HepG2 (cell line): ENCODE measurements around the gene CD248. TPM values are rescaled to one million over a fixed set of nuclear protein-coding genes. Genes with fewer than 3 reads are reported as not detected.

Experiments
- ARNT ChIP-seq: fragments of 450-650 bp; IDR thresholded peaks from 2 replicates; pipeline ENCODE4 v1.6.1; 2017
- ARNTL ChIP-seq: sonication (generic); formaldehyde crosslinking; IDR thresholded peaks from 2 replicates; pipeline ENCODE4 v1.4.0; 2020; ENCODE audit warnings: mild to moderate bottlenecking, missing genetic modification reagents
- ELF1 ChIP-seq: sonication (generic); formaldehyde crosslinking; IDR thresholded peaks from 2 replicates; pipeline ENCODE4 v1.4.0; 2020; ENCODE audit warnings: missing genetic modification reagents
- HDAC2 ChIP-seq: sonication (generic); formaldehyde crosslinking; IDR thresholded peaks from 2 replicates; pipeline ENCODE4 v1.4.0; 2020; ENCODE audit warnings: missing genetic modification reagents
- HMG20A ChIP-seq: IDR thresholded peaks from 2 replicates; pipeline ENCODE4 v1.6.1; 2016; ENCODE audit warnings: borderline replicate concordance
- HNRNPK ChIP-seq: fragments of 200-400 bp; formaldehyde crosslinking; IDR thresholded peaks from 2 replicates; pipeline ENCODE4 v1.6.1; 2018; ENCODE audit warnings: low read length, low read depth, moderate library complexity, mild to moderate bottlenecking; ENCODE audit not compliant: poor library complexity, severe bottlenecking
- KLF15 ChIP-seq: sonication (generic); formaldehyde crosslinking; IDR thresholded peaks from 2 replicates; pipeline ENCODE4 v1.8.1; 2023; ENCODE audit warnings: borderline replicate concordance, mild to moderate bottlenecking, inconsistent platforms, missing genetic modification reagents, mixed read lengths
- KMT2B ChIP-seq: IDR thresholded peaks from 2 replicates; pipeline ENCODE4 v1.6.1; 2016; ENCODE audit warnings: missing genetic modification reagents, missing compliant biosample characterization
- MXI1 ChIP-seq: IDR thresholded peaks from 3 replicates; pipeline ENCODE4 v1.6.1; 2012; ENCODE audit warnings: low read depth, low read length, inconsistent platforms, borderline replicate concordance
- NFKB2 ChIP-seq: sonication (generic); formaldehyde crosslinking; IDR thresholded peaks from 2 replicates; pipeline ENCODE4 v1.4.0; 2020; ENCODE audit warnings: missing genetic modification reagents, borderline replicate concordance
- PLRG1 ChIP-seq: fragments of 450-650 bp; conservative IDR thresholded peaks from 2 replicates; pipeline ENCODE4 v1.6.1; 2016
- RFX3 ChIP-seq: IDR thresholded peaks from 2 replicates; pipeline ENCODE4 v1.6.1; 2016; ENCODE audit warnings: missing biosample characterization, missing genetic modification reagents
- RFX5 ChIP-seq: IDR thresholded peaks from 2 replicates; pipeline ENCODE4 v1.6.1; 2011; ENCODE audit warnings: low read depth, low read length, improper control_type of control experiment
- SALL1 ChIP-seq: sonication (generic); formaldehyde crosslinking; IDR thresholded peaks from 2 replicates; pipeline ENCODE4 v1.8.0; 2022; ENCODE audit warnings: mild to moderate bottlenecking, missing genetic modification reagents
- SIX1 ChIP-seq: sonication (generic); formaldehyde crosslinking; IDR thresholded peaks from 2 replicates; pipeline ENCODE4 v1.4.0; 2020; ENCODE audit warnings: missing genetic modification reagents, borderline replicate concordance
- SMARCC2 ChIP-seq: fragments of 450-650 bp; IDR thresholded peaks from 2 replicates; pipeline ENCODE4 v1.6.1; 2017; ENCODE audit warnings: antibody characterized with exemption, mild to moderate bottlenecking
- ZFP36 ChIP-seq: fragments of 150-350 bp; IDR thresholded peaks from 2 replicates; pipeline ENCODE4 v1.6.1; 2018; ENCODE audit warnings: borderline replicate concordance, low read length, low read depth; ENCODE audit not compliant: partially characterized antibody
- ZNF205 ChIP-seq: IDR thresholded peaks from 2 replicates; pipeline ENCODE4 v1.6.1; 2018; ENCODE audit warnings: missing biosample characterization, missing genetic modification reagents
- ZNF556 ChIP-seq: sonication (generic); formaldehyde crosslinking; IDR thresholded peaks from 2 replicates; pipeline ENCODE4 v1.4.0; 2020; ENCODE audit warnings: mild to moderate bottlenecking, missing genetic modification reagents, borderline replicate concordance
- ZNF563 ChIP-seq: sonication (generic); formaldehyde crosslinking; IDR thresholded peaks from 2 replicates; pipeline ENCODE4 v1.8.0; 2022; ENCODE audit warnings: mild to moderate bottlenecking, moderate library complexity, missing genetic modification reagents
- ZNF598 ChIP-seq: sonication (generic); formaldehyde crosslinking; IDR thresholded peaks from 2 replicates; pipeline ENCODE4 v1.5.1; 2020; ENCODE audit warnings: mild to moderate bottlenecking, missing genetic modification reagents, borderline replicate concordance
- ZNF616 ChIP-seq: sonication (generic); formaldehyde crosslinking; IDR thresholded peaks from 2 replicates; pipeline ENCODE4 v1.5.0; 2020; ENCODE audit warnings: low read depth, mild to moderate bottlenecking, missing genetic modification reagents
- ZNF777 ChIP-seq: sonication (generic); formaldehyde crosslinking; IDR thresholded peaks from 2 replicates; pipeline ENCODE4 v1.4.0; 2020; ENCODE audit warnings: missing genetic modification reagents
- ZNF790 ChIP-seq: sonication (generic); formaldehyde crosslinking; IDR thresholded peaks from 2 replicates; pipeline ENCODE4 v1.8.0; 2022; ENCODE audit warnings: missing genetic modification reagents, mild to moderate bottlenecking, borderline replicate concordance
- ZNF850 ChIP-seq: sonication (generic); formaldehyde crosslinking; conservative IDR thresholded peaks from 2 replicates; pipeline ENCODE4 v1.9.0; 2021; ENCODE audit warnings: mild to moderate bottlenecking, missing genetic modification reagents
- ZSCAN21 ChIP-seq: sonication (generic); formaldehyde crosslinking; IDR thresholded peaks from 2 replicates; pipeline ENCODE4 v1.8.0; 2022; ENCODE audit warnings: mild to moderate bottlenecking, missing genetic modification reagents, moderate library complexity, borderline replicate concordance
- ZSCAN30 ChIP-seq: sonication (generic); formaldehyde crosslinking; IDR thresholded peaks from 2 replicates; pipeline ENCODE4 v1.5.0; 2020; ENCODE audit warnings: mild to moderate bottlenecking, missing genetic modification reagents
- polyA plus RNA-seq, 8 experiments: library from polyadenylated mRNA; depleted of rRNA in 3 of 8; stranded (reverse) in 7 of 8; unstranded in 1 of 8; fragments of >200 nt; fragmentation: Illumina TruSeq in 4 of 8; extraction: Trizol in 4 of 8; gene quantifications; 2 replicates each; pipeline versions ENCODE4 v1.2.1 to v1.2.3, GENCODE V29; 2011 to 2016; ENCODE audit warnings: low read depth in 4 of 8, missing spikeins in 1 of 8, mixed read lengths in 1 of 8; ENCODE audit not compliant: insufficient read depth in 1 of 8
- total RNA-seq, 5 experiments: library from RNA; depleted of rRNA; stranded (reverse); fragments of >200 nt; fragmentation: Illumina TruSeq; extraction: Trizol; gene quantifications; 2 replicates each; pipeline ENCODE4 v1.2.3, GENCODE V29; 2016; ENCODE audit warnings: low read depth in 1 of 5
- TF ChIP-seq, protein P1 (sequence below): sonication (generic); formaldehyde crosslinking; IDR thresholded peaks from 2 replicates; pipeline ENCODE4 v1.5.1; 2020; ENCODE audit warnings: mild to moderate bottlenecking, moderate library complexity, missing genetic modification reagents
- TF ChIP-seq, protein P2 (sequence below): IDR thresholded peaks from 2 replicates; pipeline ENCODE4 v1.6.1; 2016; ENCODE audit warnings: missing genetic modification reagents, missing compliant biosample characterization
- TF ChIP-seq, protein P3 (sequence below): IDR thresholded peaks from 2 replicates; pipeline ENCODE4 v1.6.1; 2016; ENCODE audit warnings: low read depth

The CD248 gene
- total and polyA plus RNA-seq, 2 of the 13 experiments (the other 11 are each of a cell fraction or from before 2014, with no cell fraction given) = 0.25 to 0.35 TPM

DNA sequence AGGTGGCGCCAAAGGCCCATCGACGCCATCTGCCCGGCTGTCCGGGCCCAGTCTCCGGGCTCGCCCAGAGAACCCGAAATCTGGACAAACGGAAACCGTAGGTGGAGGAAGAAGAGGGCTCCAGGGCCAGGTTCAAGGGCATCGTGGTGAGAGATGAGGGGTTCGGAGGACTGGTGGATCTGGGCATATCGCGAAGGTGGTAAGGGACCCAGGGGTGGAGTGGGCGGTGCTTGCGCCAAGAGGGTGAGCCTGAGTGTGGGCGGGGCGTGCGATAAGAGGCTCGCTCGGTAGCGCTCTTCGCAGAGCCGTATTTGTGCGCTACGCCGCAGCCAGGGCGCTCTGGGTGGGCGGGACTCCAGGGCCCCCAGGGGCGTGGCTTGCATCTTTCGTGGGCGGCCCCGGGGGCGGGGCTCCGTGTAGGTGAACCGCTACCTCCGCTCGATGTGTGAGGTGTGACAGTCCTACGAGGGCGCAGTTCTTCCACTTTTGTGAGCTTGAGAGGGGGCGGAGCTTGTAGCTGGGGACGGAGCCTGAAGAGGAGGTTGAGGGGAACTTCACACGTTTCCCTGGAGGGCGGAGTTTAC is 4.8 kb downstream of the CD248 start (continued):
- TF ChIP-seq HDAC2 (peak; percentile 23; the same call in 1 of the 2 replicates), ZSCAN21 (CRISPR knock-in tag) (peak; percentile 42; the same call in 1 of the 2 replicates), ZNF777 (CRISPR knock-in tag) (peak; percentile 78), SALL1 (CRISPR knock-in tag) (peak; percentile 65), ZNF563 (CRISPR knock-in tag) (peak; percentile 60), ZNF616 (CRISPR knock-in tag) (0 out of 2 replicates have a peak, but pooled peaks have one; percentile 31), ZNF598 (CRISPR knock-in tag) (peak; percentile 62; the same call in 1 of the 2 replicates), HNRNPK (no peak), KMT2B (peak; percentile 21; the same call in 1 of the 2 replicates), RFX5 (no peak), ZNF205 (no peak), ARNT (no peak), ZNF850 (CRISPR knock-in tag) (no peak), ARNTL (CRISPR knock-in tag) (peak; percentile 62; the same call in 1 of the 2 replicates), ZNF790 (CRISPR knock-in tag) (no peak), PLRG1 (no peak), NFKB2 (no peak; the same call in 1 of the 2 replicates), ZSCAN30 (CRISPR knock-in tag) (no peak), HMG20A (no peak), SMARCC2 (no peak), RFX3 (no peak), SIX1 (CRISPR knock-in tag) (no peak), MXI1 (no peak; the same call in 2 of the 3 replicates), ZFP36 (no peak), ZNF556 (CRISPR knock-in tag) (peak; percentile 45; the same call in 1 of the 2 replicates), KLF15 (no peak), ELF1 (CRISPR knock-in tag) (no peak)
- TF ChIP-seq, protein P1, sequence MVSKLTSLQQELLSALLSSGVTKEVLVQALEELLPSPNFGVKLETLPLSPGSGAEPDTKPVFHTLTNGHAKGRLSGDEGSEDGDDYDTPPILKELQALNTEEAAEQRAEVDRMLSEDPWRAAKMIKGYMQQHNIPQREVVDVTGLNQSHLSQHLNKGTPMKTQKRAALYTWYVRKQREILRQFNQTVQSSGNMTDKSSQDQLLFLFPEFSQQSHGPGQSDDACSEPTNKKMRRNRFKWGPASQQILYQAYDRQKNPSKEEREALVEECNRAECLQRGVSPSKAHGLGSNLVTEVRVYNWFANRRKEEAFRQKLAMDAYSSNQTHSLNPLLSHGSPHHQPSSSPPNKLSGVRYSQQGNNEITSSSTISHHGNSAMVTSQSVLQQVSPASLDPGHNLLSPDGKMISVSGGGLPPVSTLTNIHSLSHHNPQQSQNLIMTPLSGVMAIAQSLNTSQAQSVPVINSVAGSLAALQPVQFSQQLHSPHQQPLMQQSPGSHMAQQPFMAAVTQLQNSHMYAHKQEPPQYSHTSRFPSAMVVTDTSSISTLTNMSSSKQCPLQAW (CRISPR knock-in tag) = peak; percentile 75
- TF ChIP-seq, protein P2, sequence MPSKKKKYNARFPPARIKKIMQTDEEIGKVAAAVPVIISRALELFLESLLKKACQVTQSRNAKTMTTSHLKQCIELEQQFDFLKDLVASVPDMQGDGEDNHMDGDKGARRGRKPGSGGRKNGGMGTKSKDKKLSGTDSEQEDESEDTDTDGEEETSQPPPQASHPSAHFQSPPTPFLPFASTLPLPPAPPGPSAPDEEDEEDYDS (CRISPR knock-in tag) = peak; percentile 80
- TF ChIP-seq, protein P3, sequence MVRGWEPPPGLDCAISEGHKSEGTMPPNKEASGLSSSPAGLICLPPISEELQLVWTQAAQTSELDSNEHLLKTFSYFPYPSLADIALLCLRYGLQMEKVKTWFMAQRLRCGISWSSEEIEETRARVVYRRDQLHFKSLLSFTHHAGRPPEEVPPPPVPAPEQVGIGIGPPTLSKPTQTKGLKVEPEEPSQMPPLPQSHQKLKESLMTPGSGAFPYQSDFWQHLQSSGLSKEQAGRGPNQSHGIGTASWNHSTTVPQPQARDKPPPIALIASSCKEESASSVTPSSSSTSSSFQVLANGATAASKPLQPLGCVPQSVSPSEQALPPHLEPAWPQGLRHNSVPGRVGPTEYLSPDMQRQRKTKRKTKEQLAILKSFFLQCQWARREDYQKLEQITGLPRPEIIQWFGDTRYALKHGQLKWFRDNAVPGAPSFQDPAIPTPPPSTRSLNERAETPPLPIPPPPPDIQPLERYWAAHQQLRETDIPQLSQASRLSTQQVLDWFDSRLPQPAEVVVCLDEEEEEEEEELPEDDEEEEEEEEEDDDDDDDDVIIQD (CRISPR knock-in tag) = no peak; the same call in 1 of the 2 replicates
